Ovary (tissue), 3 donors: ENCODE results near the gene LRCH4.

Source experiments
- CTCF ChIP-seq, 3 donors: fragments of 450-650 bp in 2 of 3; fragments of 200-600 bp in 1 of 3; IDR thresholded peaks; one replicate each; pipeline versions ENCODE4 v1.5.1 to v1.8.0; 2016 to 2022; ENCODE audit warnings: antibody characterized with exemption in 3 of 3, mild to moderate bottlenecking in 1 of 3
- POLR2A ChIP-seq: fragments of 450-650 bp; IDR thresholded peaks from one replicate; pipeline ENCODE4 v1.6.1; 2017; ENCODE audit warnings: antibody characterized with exemption, mild to moderate bottlenecking, moderate library complexity
- donor health status: DM: no; HTN: no; CAD: no.

GRCh38 chr7:100540073-100540723 is 45.7 kb downstream of the LRCH4 start:
- TF ChIP-seq CTCF (IDR thresholded peaks at IDR 0.05) (no peak), POLR2A (no peak)
